Mesendoderm (in vitro differentiated cells): ENCODE results near the gene NCKAP5L.
A peak's percentile ranks its signal among the peaks of the same experiment; 100 is the strongest.
"Not testable (repeated sequence)": the region's sequence is repeated elsewhere in the genome, so short reads cannot be mapped to it uniquely, and the experiment has no call there.

ENCODE experiments used
- DNase-seq: peaks from one replicate; pipeline ENCODE4 v3.0.0; 2013
- H2AK5ac ChIP-seq: 2 replicates; pipeline ENCODE4 v1.6.1; 2013; ENCODE audit warnings: low read length, inconsistent platforms
- H2BK120ac ChIP-seq: 2 replicates; pipeline ENCODE4 v1.6.1; 2013; ENCODE audit warnings: low read depth, mild to moderate bottlenecking, low read length, moderate library complexity, mixed read lengths
- H2BK15ac ChIP-seq: replicated peaks from 2 replicates; pipeline ENCODE4 v1.6.1; 2013; ENCODE audit warnings: low read depth, mild to moderate bottlenecking, moderate library complexity
- H2BK5ac ChIP-seq: 2 replicates; pipeline ENCODE4 v1.6.1; 2013; ENCODE audit warnings: low read length, inconsistent platforms
- H3K18ac ChIP-seq: 2 replicates; pipeline ENCODE4 v1.6.1; 2013; ENCODE audit warnings: mild to moderate bottlenecking, low read length, mixed read lengths
- H3K23ac ChIP-seq: one replicate; pipeline ENCODE4 v1.6.1; 2013; ENCODE audit warnings: low read length
- H3K27ac ChIP-seq: 2 replicates; pipeline ENCODE4 v1.5.1; 2013; ENCODE audit warnings: low read depth, mild to moderate bottlenecking, inconsistent platforms, low read length, moderate library complexity
- H3K27me3 ChIP-seq: 2 replicates; pipeline ENCODE4 v1.6.1; 2013; ENCODE audit warnings: low read length, control low read depth, mild to moderate bottlenecking, inconsistent platforms; ENCODE audit not compliant: insufficient read depth, poor library complexity
- H3K36me3 ChIP-seq: 2 replicates; pipeline ENCODE4 v1.6.1; 2013; ENCODE audit warnings: low read length, inconsistent platforms; ENCODE audit not compliant: control insufficient read depth, insufficient read depth
- H3K4ac ChIP-seq: one replicate; pipeline ENCODE4 v1.6.1; 2013; ENCODE audit warnings: low read depth, mild to moderate bottlenecking, low read length, moderate library complexity
- H3K4me1 ChIP-seq: 2 replicates; pipeline ENCODE4 v1.6.1; 2013; ENCODE audit warnings: low read depth, low read length, inconsistent platforms; ENCODE audit not compliant: control insufficient read depth
- H3K4me2 ChIP-seq: 2 replicates; pipeline ENCODE4 v1.6.1; 2013; ENCODE audit warnings: low read length
- H3K4me3 ChIP-seq: 2 replicates; pipeline ENCODE4 v1.5.1; 2013; ENCODE audit warnings: mild to moderate bottlenecking, low read length
- H3K56ac ChIP-seq: one replicate; pipeline ENCODE4 v1.6.1; 2013; ENCODE audit warnings: low read length
- H3K79me1 ChIP-seq: 2 replicates; pipeline ENCODE4 v1.6.1; 2013; ENCODE audit warnings: low read length, inconsistent platforms
- H3K79me2 ChIP-seq: 2 replicates; pipeline ENCODE4 v1.6.1; 2013; ENCODE audit warnings: mild to moderate bottlenecking, low read length; ENCODE audit not compliant: control insufficient read depth, insufficient read depth
- H3K9ac ChIP-seq: 2 replicates; pipeline ENCODE4 v1.6.1; 2013; ENCODE audit warnings: low read length, inconsistent platforms
- H4K5ac ChIP-seq: one replicate; pipeline ENCODE4 v1.6.1; 2013; ENCODE audit warnings: low read length
- H4K8ac ChIP-seq: one replicate; pipeline ENCODE4 v1.6.1; 2013; ENCODE audit warnings: low read depth, mild to moderate bottlenecking, control low read depth, low read length, moderate library complexity
- WGBS: extraction: QIAGEN DNeasy Blood & Tissue Kit; methylation state at CpG from one replicate; pipeline ENCODE4 v1.1.7; 2013; ENCODE audit warnings: low lambda C conversion rate, missing lambda C conversion rate; ENCODE audit not compliant: insufficient coverage; ENCODE audit errors: extremely low coverage; 5-methylcytosine and 5-hydroxymethylcytosine counted together

NCKAP5L gene

DNA sequence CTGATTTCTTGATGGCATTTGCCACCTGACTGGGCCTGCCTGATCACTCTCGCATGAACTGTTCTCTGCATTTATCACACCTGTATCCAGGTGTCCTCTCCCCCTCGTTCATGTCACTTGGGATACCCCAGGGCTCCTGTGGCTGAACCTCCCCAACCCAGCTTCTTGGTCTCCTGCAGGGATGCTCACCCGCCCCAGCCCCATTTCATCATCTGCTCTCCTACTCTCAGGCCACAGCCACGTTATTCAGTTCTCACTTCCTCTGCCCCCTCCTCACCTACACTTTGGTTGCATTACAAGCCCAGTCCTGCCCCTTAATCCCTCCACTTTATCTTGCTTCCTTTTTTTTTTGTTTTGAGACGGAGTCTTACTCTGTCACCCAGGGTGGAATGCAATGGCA, 51.4 kb downstream of the NCKAP5L start:
- Histone ChIP-seq H4K5ac (no peak overlapping the region), H3K27ac (no peak overlapping the region), H2BK120ac (no peak overlapping the region), H3K4me3 (no peak overlapping the region), H2BK5ac (no peak overlapping the region), H3K4me2 (no peak overlapping the region), H3K79me2 (no peaks in the 10 kb centered on the region), H4K8ac (no peak overlapping the region), H3K27me3 (no peaks in the 10 kb centered on the region), H3K18ac (no peak overlapping the region), H3K56ac (no peak overlapping the region), H3K79me1 (no peaks in the 10 kb centered on the region), H3K23ac (no peak overlapping the region), H3K36me3 (no peaks in the 10 kb centered on the region), H2BK15ac (no peak overlapping the region), H2AK5ac (peak overlapping the region; percentile 19), H3K9ac (no peak overlapping the region), H3K4me1 (no peaks in the 10 kb centered on the region), H3K4ac (no peak overlapping the region)
- DNase-seq: peak; percentile 47
- WGBS: no CpG with 5 or more reads among the region's 5 CpGs

DNA sequence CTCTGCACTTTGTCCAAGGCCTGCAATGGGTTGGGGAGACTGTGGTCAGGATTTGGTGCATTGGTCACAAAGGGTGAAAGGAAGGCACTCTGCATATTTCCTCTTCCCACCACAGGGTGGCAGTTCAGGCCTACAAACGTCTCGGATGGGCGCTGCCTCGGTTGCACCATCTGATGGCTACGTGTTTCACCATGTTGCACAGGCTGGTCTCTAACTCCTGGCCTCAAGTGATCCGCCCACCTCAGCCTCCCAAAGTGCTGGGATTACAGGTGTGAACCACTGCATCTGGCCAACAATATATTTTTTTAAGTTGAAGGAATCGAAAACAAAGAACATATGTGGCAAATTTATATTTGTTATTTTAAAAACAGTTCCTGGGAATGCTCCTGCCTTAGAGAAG, 51.8 kb downstream of the NCKAP5L start:
- DNase-seq: peak; percentile 87
- H2BK15ac ChIP-seq: no peak overlapping the region
- no peak overlapping the region for H3K27ac ChIP-seq
- H3K23ac ChIP-seq: no peak overlapping the region
- H2BK120ac ChIP-seq: no peak overlapping the region
- WGBS: no CpG with 5 or more reads among the region's 7 CpGs
- H3K79me1 ChIP-seq: no peaks in the 10 kb centered on the region
- no peaks in the 10 kb centered on the region for H3K79me2 ChIP-seq
- H3K4me3 ChIP-seq: no peak overlapping the region
- no peaks in the 10 kb centered on the region for H3K27me3 ChIP-seq
- no peak overlapping the region for H3K4ac ChIP-seq
- H4K5ac ChIP-seq: no peak overlapping the region
- H2BK5ac ChIP-seq: no peak overlapping the region
- no peak overlapping the region for H2AK5ac ChIP-seq
- no peak overlapping the region for H3K4me2 ChIP-seq
- H3K4me1 ChIP-seq: no peaks in the 10 kb centered on the region
- H3K36me3 ChIP-seq: no peaks in the 10 kb centered on the region
- no peak overlapping the region for H4K8ac ChIP-seq
- no peak overlapping the region for H3K9ac ChIP-seq
- no peak overlapping the region for H3K56ac ChIP-seq
- H3K18ac ChIP-seq: no peak overlapping the region

DNA sequence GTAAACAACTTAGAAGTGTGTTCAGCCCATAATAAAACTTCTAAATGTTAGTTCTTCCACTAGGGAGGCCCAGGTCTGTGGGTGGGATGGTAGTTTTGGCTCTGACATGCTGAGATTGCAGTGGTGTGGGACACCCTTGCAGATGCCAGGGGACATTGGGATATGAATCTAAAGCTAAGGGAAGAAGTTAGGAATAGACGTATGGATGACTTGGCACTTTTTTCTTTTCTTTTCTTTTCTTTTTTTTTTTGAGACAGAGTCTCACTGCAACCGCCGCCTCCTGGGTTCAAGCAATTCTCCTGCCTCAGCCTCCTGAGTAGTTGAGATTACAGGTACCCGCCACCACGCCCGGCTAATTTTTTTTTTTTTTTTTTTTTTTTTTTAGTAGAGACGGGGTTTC, 55.1 kb downstream of the NCKAP5L start:
- not testable (repeated sequence) for H3K56ac ChIP-seq, H3K4ac ChIP-seq, H3K4me2 ChIP-seq, DNase-seq, H2AK5ac ChIP-seq, H3K36me3 ChIP-seq, H3K4me3 ChIP-seq, H2BK120ac ChIP-seq, H3K23ac ChIP-seq, H2BK15ac ChIP-seq, H2BK5ac ChIP-seq, H3K18ac ChIP-seq, H3K79me2 ChIP-seq, H3K27ac ChIP-seq, H3K79me1 ChIP-seq, H3K27me3 ChIP-seq, H3K9ac ChIP-seq, H3K4me1 ChIP-seq, H4K5ac ChIP-seq, H4K8ac ChIP-seq
- no CpG with 5 or more reads among the region's 7 CpGs for WGBS

DNA sequence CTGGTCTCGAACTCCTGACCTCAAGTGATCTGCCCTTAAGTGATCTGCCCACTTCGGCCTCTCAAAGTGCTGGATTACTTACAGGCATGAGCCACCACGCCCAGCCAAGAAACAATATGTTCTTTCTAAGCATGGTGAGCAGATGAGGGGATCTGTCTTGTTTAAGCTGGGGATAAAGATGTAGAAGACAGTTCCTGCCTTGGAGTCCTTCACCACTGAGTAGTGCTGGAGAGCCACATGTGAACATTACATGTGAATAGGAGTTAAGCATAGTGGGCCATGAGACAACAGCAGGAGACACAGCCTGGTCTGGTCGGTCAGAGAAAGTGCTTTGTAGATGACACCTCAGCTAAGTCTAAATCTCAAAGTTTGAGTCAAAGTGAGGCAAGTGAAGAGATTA, 60.9 kb downstream of the NCKAP5L start:
- no peak overlapping the region for H3K27ac ChIP-seq
- H4K5ac ChIP-seq: no peak overlapping the region
- no peak overlapping the region for H2BK120ac ChIP-seq
- no peak overlapping the region for H3K56ac ChIP-seq
- H3K27me3 ChIP-seq: no peaks in the 10 kb centered on the region
- no peak overlapping the region for H2BK5ac ChIP-seq
- H3K18ac ChIP-seq: no peak overlapping the region
- H3K9ac ChIP-seq: no peak overlapping the region
- H3K79me2 ChIP-seq: no peaks in the 10 kb centered on the region
- H3K4me2 ChIP-seq: no peak overlapping the region
- H3K4ac ChIP-seq: no peak overlapping the region
- peak; percentile 31 for DNase-seq
- no peak overlapping the region for H3K4me3 ChIP-seq
- no peak overlapping the region for H2BK15ac ChIP-seq
- H3K79me1 ChIP-seq: no peaks in the 10 kb centered on the region
- peaks cover 15% of the 10 kb centered on the region for H3K36me3 ChIP-seq
- H4K8ac ChIP-seq: no peak overlapping the region
- WGBS: no CpG with 5 or more reads among the region's 4 CpGs
- no peaks in the 10 kb centered on the region for H3K4me1 ChIP-seq
- no peak overlapping the region for H2AK5ac ChIP-seq
- H3K23ac ChIP-seq: no peak overlapping the region

DNA sequence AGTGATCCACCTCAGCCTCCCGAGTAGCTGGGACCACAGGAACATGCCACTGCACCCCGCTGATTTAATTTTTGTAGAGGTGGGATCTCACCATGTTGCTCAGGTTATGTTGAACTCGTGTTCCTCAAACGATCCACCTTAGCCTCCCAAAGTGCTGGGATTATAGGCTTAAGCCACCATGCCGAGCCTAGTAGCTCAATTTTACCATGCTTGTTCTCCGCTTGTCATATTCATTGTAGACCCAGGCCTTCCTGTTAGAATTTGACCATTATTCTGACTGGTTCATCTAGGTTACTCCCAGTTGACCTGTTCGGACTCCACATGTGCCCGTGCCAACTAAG, 62.1 kb downstream of the NCKAP5L start:
- no peaks in the 10 kb centered on the region for H3K4me1 ChIP-seq
- H3K79me2 ChIP-seq: no peaks in the 10 kb centered on the region
- H3K4me3 ChIP-seq: no peak overlapping the region
- H3K27me3 ChIP-seq: no peaks in the 10 kb centered on the region
- H3K56ac ChIP-seq: no peak overlapping the region
- H3K9ac ChIP-seq: no peak overlapping the region
- H4K8ac ChIP-seq: no peak overlapping the region
- no peak overlapping the region for H3K23ac ChIP-seq
- H2BK120ac ChIP-seq: no peak overlapping the region
- H2BK5ac ChIP-seq: no peak overlapping the region
- DNase-seq: no peak
- no CpG with 5 or more reads among the region's 8 CpGs for WGBS
- H2AK5ac ChIP-seq: no peak overlapping the region
- no peak overlapping the region for H3K27ac ChIP-seq
- H3K18ac ChIP-seq: no peak overlapping the region
- H3K79me1 ChIP-seq: no peaks in the 10 kb centered on the region
- no peak overlapping the region for H4K5ac ChIP-seq
- H2BK15ac ChIP-seq: no peak overlapping the region
- H3K4me2 ChIP-seq: no peak overlapping the region
- H3K4ac ChIP-seq: no peak overlapping the region
- H3K36me3 ChIP-seq: peaks cover 18% of the 10 kb centered on the region

GRCh38 chr12:49764126-49764525, 64.1 kb downstream of the NCKAP5L start:
- H3K18ac ChIP-seq: no peak overlapping the region

More at GRCh38 chr12:49764126-49764525, 64.1 kb downstream of the NCKAP5L start:
- Histone ChIP-seq H3K4me3 (no peak overlapping the region), H3K27ac (no peak overlapping the region), H3K36me3 (peaks cover 21% of the 10 kb centered on the region), H3K4me1 (no peaks in the 10 kb centered on the region), H3K9ac (no peak overlapping the region), H3K79me1 (peaks cover 1% of the 10 kb centered on the region), H3K27me3 (no peaks in the 10 kb centered on the region), H3K4ac (no peak overlapping the region), H3K23ac (no peak overlapping the region), H4K8ac (no peak overlapping the region), H4K5ac (no peak overlapping the region), H2AK5ac (no peak overlapping the region), H3K56ac (no peak overlapping the region), H3K79me2 (no peaks in the 10 kb centered on the region), H2BK5ac (no peak overlapping the region), H3K4me2 (no peak overlapping the region), H2BK15ac (no peak overlapping the region), H2BK120ac (no peak overlapping the region)
- DNase-seq: no peak
- no CpG with 5 or more reads among the region's 3 CpGs for WGBS
